BLaER1 treated with 17β-estradiol and CSF1 and Interleukin-3, amounts not matched to agents 10 nM and 100 nM (cell line): ENCODE data around the gene ADAMTSL4.
A peak's percentile ranks its signal among the peaks of the same experiment; 100 is the strongest.
"Not testable (repeated sequence)": the region's sequence is repeated elsewhere in the genome, so short reads cannot be mapped to it uniquely, and the experiment has no call there.

Experiments used
- H3K27ac ChIP-seq, 11 experiments: shearing (Covaris generic); formaldehyde crosslinking; 2 replicates each; pipeline ENCODE4 v1.8.1; 2022
- H3K27me3 ChIP-seq, 11 experiments: shearing (Covaris generic); formaldehyde crosslinking; 2 replicates each; pipeline ENCODE4 v1.8.1; 2022
- H3K36me3 ChIP-seq, 11 experiments: shearing (Covaris generic); formaldehyde crosslinking; 2 replicates each; pipeline ENCODE4 v1.8.1; 2022
- H3K4me1 ChIP-seq, 10 experiments: shearing (Covaris generic); formaldehyde crosslinking; 2 replicates each; pipeline ENCODE4 v1.8.1; 2022
- H3K4me2 ChIP-seq, 11 experiments: shearing (Covaris generic); formaldehyde crosslinking; 2 replicates each; pipeline ENCODE4 v1.8.1; 2022
- H3K4me3 ChIP-seq, 10 experiments: shearing (Covaris generic); formaldehyde crosslinking; 2 replicates each; pipeline ENCODE4 v1.8.1; 2022
- H3K9ac ChIP-seq, 11 experiments: shearing (Covaris generic); formaldehyde crosslinking; 2 replicates each; pipeline ENCODE4 v1.8.1; 2022
- H3K9me3 ChIP-seq, 11 experiments: shearing (Covaris generic); formaldehyde crosslinking; replicated peaks in 1 of 11; 2 replicates each; pipeline ENCODE4 v1.8.1; 2022
- H4K20me1 ChIP-seq, 11 experiments: shearing (Covaris generic); formaldehyde crosslinking; 2 replicates each; pipeline ENCODE4 v1.8.1; 2022
- Cebpa-rat ChIP-seq, 11 experiments: shearing (Covaris generic); IDR thresholded peaks; 2 replicates each; pipeline ENCODE4 v1.8.1; 2022

ADAMTSL4 gene

GRCh38 chr1:150566589-150567340, 17.6 kb downstream of the ADAMTSL4 start:
- Histone ChIP-seq H3K9ac (peak overlapping the region; percentile 52 to 92 (median 71); a peak in 21 of 22 replicates), H3K27me3 (no peaks in the 10 kb centered on the region), H3K9me3 (no peaks in the 10 kb centered on the region), H3K36me3 (peaks cover 10 to 32% (median 21%) of the 10 kb centered on the region in 11 experiments; a peak in 19 of 22 replicates), H3K4me1 (peaks cover 85 to 100% (median 99%) of the 10 kb centered on the region in 10 experiments), H3K4me3 (peak overlapping the region in 6 of 10 experiments; percentile 40 to 61 (median 44); a peak in 5 of 20 replicates), H3K4me2 (peak overlapping the region; percentile 92 to 100 (median 99)), H3K27ac (peak overlapping the region; percentile 16 to 100 (median 91); a peak in 21 of 22 replicates), H4K20me1 (peaks cover 40 to 100% (median 57%) of the 10 kb centered on the region in 11 experiments; a peak in 21 of 22 replicates)
- no peak for TF ChIP-seq Cebpa-rat (IDR thresholded peaks at IDR 0.05)

DNA sequence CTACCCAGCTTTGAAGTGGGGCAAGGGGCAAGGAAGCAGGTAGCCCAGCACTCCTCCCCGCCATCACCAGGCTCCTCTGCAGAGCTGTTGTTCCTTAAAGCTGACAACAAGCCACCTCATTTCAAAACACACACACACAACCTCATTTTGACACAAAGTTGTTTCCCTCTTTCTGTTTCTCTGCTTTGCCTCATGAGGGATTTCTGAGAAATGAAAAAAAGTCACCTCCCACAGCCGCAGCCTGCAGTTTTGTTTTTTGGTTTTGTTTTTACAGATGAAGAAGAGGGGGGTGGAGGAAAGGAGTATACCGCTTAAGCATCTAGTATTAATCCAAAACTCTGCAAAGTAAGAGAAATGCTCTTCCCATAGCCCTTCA, 18.1 kb downstream of the ADAMTSL4 start:
- H3K9ac ChIP-seq = peak overlapping the region; percentile 52 to 92 (median 71)
- TF ChIP-seq Cebpa-rat (IDR thresholded peaks at IDR 0.05) = no peak
- peak overlapping the region; percentile 92 to 100 (median 99) for H3K4me2 ChIP-seq
- peaks cover 46 to 100% (median 62%) of the 10 kb centered on the region in 11 experiments for H4K20me1 ChIP-seq
- peaks cover 15 to 38% (median 27%) of the 10 kb centered on the region in 11 experiments; a peak in 21 of 22 replicates for H3K36me3 ChIP-seq
- peak overlapping the region; percentile 27 to 61 (median 42); a peak in 19 of 20 replicates for H3K4me3 ChIP-seq
- H3K9me3 ChIP-seq = no peaks in the 10 kb centered on the region
- H3K4me1 ChIP-seq = peaks cover 79 to 100% (median 99%) of the 10 kb centered on the region in 10 experiments
- no peaks in the 10 kb centered on the region for H3K27me3 ChIP-seq
- H3K27ac ChIP-seq = peak overlapping the region; percentile 16 to 100 (median 91)

DNA sequence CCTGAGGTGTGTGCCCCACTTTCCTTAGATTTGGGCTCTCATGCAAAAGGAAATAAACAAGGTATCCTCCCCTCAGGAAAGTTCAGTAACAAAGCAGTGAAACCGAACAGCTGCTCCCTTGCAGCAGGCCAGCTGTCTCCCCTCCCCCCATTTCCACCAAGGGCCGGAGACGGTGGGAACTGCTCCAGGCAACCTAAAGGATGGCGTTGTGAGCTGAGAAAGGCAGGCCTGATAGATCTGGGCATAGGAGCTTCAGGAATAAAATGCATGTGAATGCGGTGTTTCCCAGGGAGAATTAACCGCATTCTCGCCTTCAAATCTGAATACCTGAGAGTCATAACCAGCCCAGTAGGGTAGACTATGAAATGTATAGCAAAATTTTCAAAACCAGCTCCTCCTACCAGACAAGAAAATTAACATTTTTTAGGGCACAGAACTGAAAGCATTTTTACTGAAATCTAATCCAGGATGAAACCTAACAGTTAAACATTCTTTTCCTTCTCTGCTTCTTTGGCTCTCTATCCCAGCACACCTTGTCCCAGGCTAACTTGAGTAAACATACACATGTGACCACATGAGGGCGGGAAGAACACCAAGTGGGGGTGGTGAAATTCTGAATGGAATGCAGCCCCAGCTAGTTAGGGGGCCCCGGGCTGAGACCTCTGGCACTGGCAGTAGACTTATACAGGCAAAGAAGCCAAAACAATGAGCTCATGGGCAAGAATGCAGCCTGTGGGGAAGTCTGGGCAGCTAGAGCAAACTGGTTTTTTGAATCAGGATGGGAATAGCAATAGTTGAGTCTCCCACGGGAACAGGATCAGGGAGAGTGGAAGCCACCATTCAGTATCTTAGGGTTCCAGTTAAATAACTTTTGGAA, 18.7 kb downstream of the ADAMTSL4 start:
- peak overlapping the region; percentile 27 to 61 (median 42) for H3K4me3 ChIP-seq
- TF ChIP-seq Cebpa-rat (IDR thresholded peaks at IDR 0.05) = no peak

GRCh38 chr1:150568594-150568966, 19.4 kb downstream of the ADAMTSL4 start:
- Histone ChIP-seq H3K4me3 (peak overlapping the region in 9 of 10 experiments; percentile 27 to 61 (median 42); a peak in 15 of 20 replicates), H3K27me3 (no peaks in the 10 kb centered on the region), H3K27ac (peak overlapping the region; percentile 16 to 100 (median 91); a peak in 20 of 22 replicates), H3K4me1 (peaks cover 74 to 100% (median 97%) of the 10 kb centered on the region in 10 experiments), H4K20me1 (peaks cover 58 to 100% (median 75%) of the 10 kb centered on the region in 11 experiments), H3K36me3 (peaks cover 28 to 51% (median 40%) of the 10 kb centered on the region in 11 experiments), H3K4me2 (peak overlapping the region; percentile 92 to 100 (median 99)), H3K9me3 (no peaks in the 10 kb centered on the region), H3K9ac (peak overlapping the region; percentile 52 to 92 (median 71))
- TF ChIP-seq Cebpa-rat (IDR thresholded peaks at IDR 0.05) = no peak

More for the DNA sequence above, 18.7 kb downstream of the ADAMTSL4 start:
- peak overlapping the region; percentile 92 to 100 (median 99) for H3K4me2 ChIP-seq
- H4K20me1 ChIP-seq = peaks cover 52 to 100% (median 68%) of the 10 kb centered on the region in 11 experiments
- peak overlapping the region; percentile 52 to 92 (median 71) for H3K9ac ChIP-seq
- H3K36me3 ChIP-seq = peaks cover 22 to 44% (median 33%) of the 10 kb centered on the region in 11 experiments
- H3K27me3 ChIP-seq = no peaks in the 10 kb centered on the region
- H3K4me1 ChIP-seq = peaks cover 74 to 100% (median 97%) of the 10 kb centered on the region in 10 experiments
- H3K9me3 ChIP-seq = no peaks in the 10 kb centered on the region
- peak overlapping the region; percentile 16 to 100 (median 91) for H3K27ac ChIP-seq

GRCh38 chr1:150572918-150573647, 23.9 kb downstream of the ADAMTSL4 start:
- Histone ChIP-seq H3K9me3 (no peaks in the 10 kb centered on the region; a peak in 3 of 22 replicates), H3K9ac (peak overlapping the region in 5 of 11 experiments; percentile 7 to 100 (median 63); a peak in 7 of 22 replicates), H3K27ac (peak overlapping the region in 4 of 11 experiments; percentile 12 to 99 (median 36); a peak in 6 of 22 replicates), H3K27me3 (no peaks in the 10 kb centered on the region), H4K20me1 (peaks cover 98 to 100% (median 100%) of the 10 kb centered on the region in 11 experiments), H3K4me3 (peak overlapping the region in 5 of 10 experiments; percentile 21 to 99 (median 43); a peak in 9 of 20 replicates), H3K4me2 (peak overlapping the region; percentile 14 to 99 (median 92); a peak in 18 of 22 replicates), H3K4me1 (peaks cover 61 to 86% (median 78%) of the 10 kb centered on the region in 10 experiments), H3K36me3 (peaks cover 73 to 89% (median 85%) of the 10 kb centered on the region in 11 experiments)
- TF ChIP-seq Cebpa-rat (IDR thresholded peaks at IDR 0.05) = no peak

GRCh38 chr1:150573648-150574071, 24.5 kb downstream of the ADAMTSL4 start:
- peaks cover 55 to 80% (median 73%) of the 10 kb centered on the region in 10 experiments for H3K4me1 ChIP-seq
- peak overlapping the region in 5 of 10 experiments; percentile 21 to 99 (median 43); a peak in 7 of 20 replicates for H3K4me3 ChIP-seq
- H4K20me1 ChIP-seq = peaks cover 98 to 100% (median 100%) of the 10 kb centered on the region in 11 experiments

DNA sequence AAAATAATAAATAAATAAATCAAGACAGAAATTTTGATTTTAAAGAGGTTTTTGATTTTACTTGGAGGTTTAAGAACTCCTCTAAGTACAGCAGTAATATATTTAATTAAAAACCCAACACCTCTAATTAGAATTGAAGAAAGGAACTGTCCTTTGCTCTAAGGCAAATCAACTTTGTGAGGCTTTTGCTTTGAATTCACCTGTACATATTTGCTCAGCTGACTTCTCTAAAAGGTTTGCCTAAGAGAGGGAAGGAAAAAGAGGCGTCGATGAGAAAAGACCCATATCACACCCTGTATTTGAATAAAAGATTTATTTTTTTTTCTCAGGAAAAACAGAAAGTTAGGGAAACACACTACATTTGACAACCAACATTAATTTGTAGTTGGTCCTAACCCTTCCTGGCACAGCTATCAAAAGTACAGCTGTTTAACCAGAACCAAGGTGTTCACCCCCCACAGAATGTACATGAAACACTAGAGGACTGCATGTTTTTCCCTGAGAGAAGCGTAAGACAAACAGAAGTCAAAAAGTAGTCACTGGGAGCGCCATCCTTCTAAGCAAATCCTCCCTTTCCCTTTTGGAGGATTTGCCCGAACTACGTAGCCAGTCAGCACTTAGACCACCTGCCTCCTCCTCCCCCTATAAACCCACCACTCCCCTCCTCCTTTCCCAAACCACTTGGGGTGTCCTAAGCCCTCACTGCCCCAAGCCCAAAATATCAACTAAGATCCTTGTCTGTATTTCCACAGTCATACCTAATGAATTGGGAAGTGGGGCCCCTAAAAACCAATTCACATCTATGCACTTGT, 25.3 kb downstream of the ADAMTSL4 start:
- peak overlapping the region; percentile 83 to 99 (median 93) for H3K4me2 ChIP-seq
- no peaks in the 10 kb centered on the region for H3K27me3 ChIP-seq
- H3K36me3 ChIP-seq = peaks cover 83 to 95% (median 92%) of the 10 kb centered on the region in 11 experiments
- peak overlapping the region in 9 of 10 experiments; percentile 65 to 100 (median 99); a peak in 18 of 20 replicates for H3K4me3 ChIP-seq
- H3K4me1 ChIP-seq = peaks cover 47 to 72% (median 65%) of the 10 kb centered on the region in 10 experiments
- H3K9ac ChIP-seq = peak overlapping the region in 7 of 11 experiments; percentile 19 to 100 (median 99); a peak in 13 of 22 replicates
- peaks cover 97 to 99% (median 99%) of the 10 kb centered on the region in 11 experiments for H4K20me1 ChIP-seq
- H3K27ac ChIP-seq = peak overlapping the region in 3 of 11 experiments; percentile 30 to 99 (median 35); a peak in 4 of 22 replicates
- TF ChIP-seq Cebpa-rat (IDR thresholded peaks at IDR 0.05) = no peak
- H3K9me3 ChIP-seq = no peaks in the 10 kb centered on the region; a peak in 3 of 22 replicates

More at GRCh38 chr1:150573648-150574071, 24.5 kb downstream of the ADAMTSL4 start:
- peak overlapping the region; percentile 14 to 99 (median 92); a peak in 19 of 22 replicates for H3K4me2 ChIP-seq
- H3K9me3 ChIP-seq, H3K27me3 ChIP-seq: not testable (repeated sequence)
- H3K27ac ChIP-seq = peak overlapping the region in 2 of 11 experiments; percentile 25 to 99; a peak in 4 of 22 replicates
- peaks cover 79 to 94% (median 90%) of the 10 kb centered on the region in 11 experiments for H3K36me3 ChIP-seq
- peak overlapping the region in 5 of 11 experiments; percentile 7 to 100 (median 63); a peak in 6 of 22 replicates for H3K9ac ChIP-seq
